Measurements from ENCODE around the gene GOLGA8K. TPM values are rescaled to one million over a fixed set of nuclear protein-coding genes. Genes with fewer than 3 reads are reported as not detected.
"Not testable (repeated sequence)": the region's sequence is repeated elsewhere in the genome, so short reads cannot be mapped to it uniquely, and the experiment has no call there.

The GOLGA8K gene
- total RNA-seq: 1.2 TPM
- long read RNA-seq: 0 reads

GRCh38 chr15:32403192-32403591 is at the start of gene GOLGA8K:
Gene GOLGA8K, minus strand, starts transcription at chr15:32403292. Its CDS starts 98 bp downstream, at chr15:32403194.
- not testable (repeated sequence) for DNase-seq (ENCODE audit: low spot score)

- not testable (repeated sequence) for DNase-seq (ENCODE audit: low spot score)
Observed at GRCh38 chr15:32440445-32440977, 37.4 kb upstream of the GOLGA8K start.

GRCh38 chr15:32434102-32434963 is 31.2 kb upstream of the GOLGA8K start:
- not testable (repeated sequence) for DNase-seq (ENCODE audit: low spot score)

GRCh38 chr15:32427635-32428034 is 24.5 kb upstream of the GOLGA8K start:
- DNase-seq (ENCODE audit: low spot score): not testable (repeated sequence)

GRCh38 chr15:32426511-32426910 is 23.4 kb upstream of the GOLGA8K start:
- DNase-seq (ENCODE audit: low spot score): not testable (repeated sequence)

- DNase-seq (ENCODE audit: low spot score): not testable (repeated sequence)
Observed at GRCh38 chr15:32407903-32408302, 4.8 kb upstream of the GOLGA8K start.

GRCh38 chr15:32396522-32396921 is 6.6 kb downstream of the GOLGA8K start:
- not testable (repeated sequence) for DNase-seq (ENCODE audit: low spot score)

- DNase-seq (ENCODE audit: low spot score): not testable (repeated sequence)
Observed at GRCh38 chr15:32394745-32395144, 8.3 kb downstream of the GOLGA8K start.

GRCh38 chr15:32388050-32388648 is 14.9 kb downstream of the GOLGA8K start:
- DNase-seq (ENCODE audit: low spot score): not testable (repeated sequence)

GRCh38 chr15:32385823-32386495 is 17.1 kb downstream of the GOLGA8K start:
- not testable (repeated sequence) for DNase-seq (ENCODE audit: low spot score)

GRCh38 chr15:32374185-32374584 is 28.9 kb downstream of the GOLGA8K start:
- DNase-seq (ENCODE audit: low spot score): not testable (repeated sequence)

GRCh38 chr15:32373707-32374106 is 29.4 kb downstream of the GOLGA8K start:
- DNase-seq (ENCODE audit: low spot score): not testable (repeated sequence)

GRCh38 chr15:32372075-32372474 is 31.0 kb downstream of the GOLGA8K start:
- DNase-seq (ENCODE audit: low spot score): not testable (repeated sequence)

- not testable (repeated sequence) for DNase-seq (ENCODE audit: low spot score)
Observed at GRCh38 chr15:32370526-32370925, 32.6 kb downstream of the GOLGA8K start.

GRCh38 chr15:32370064-32370463 is 33.0 kb downstream of the GOLGA8K start:
- DNase-seq (ENCODE audit: low spot score): not testable (repeated sequence)

- DNase-seq (ENCODE audit: low spot score): not testable (repeated sequence)
Observed at GRCh38 chr15:32366492-32366891, 36.6 kb downstream of the GOLGA8K start.

- not testable (repeated sequence) for DNase-seq (ENCODE audit: low spot score)
Observed at GRCh38 chr15:32365955-32366354, 37.1 kb downstream of the GOLGA8K start.

GRCh38 chr15:32364944-32365343 is 38.1 kb downstream of the GOLGA8K start:
- DNase-seq (ENCODE audit: low spot score): not testable (repeated sequence)

- DNase-seq (ENCODE audit: low spot score): not testable (repeated sequence)
Observed at GRCh38 chr15:32363449-32363848, 39.6 kb downstream of the GOLGA8K start.

GRCh38 chr15:32361662-32362061 is 41.4 kb downstream of the GOLGA8K start:
- not testable (repeated sequence) for DNase-seq (ENCODE audit: low spot score)

GRCh38 chr15:32358462-32358861 is 44.6 kb downstream of the GOLGA8K start:
- not testable (repeated sequence) for DNase-seq (ENCODE audit: low spot score)

All from mesenteric fat pad (tissue), 1 donor.